GM20431 (cell line): Measurements from ENCODE around the gene CNEP1R1.

ENCODE experiments used
- in situ Hi-C: fragments of 300-500 bp; cut with MseI, MboI; formaldehyde crosslinking; loops from one replicate; pipeline ENCODE4 v1.15.0; 2020; ENCODE audit warnings: low sequenced_read_pairs; ENCODE audit not compliant: unreplicated experiment

The CNEP1R1 gene

GRCh38 chr16:50024684-50025536 is at the start of gene CNEP1R1:
CNEP1R1 (plus strand) TSS chr16:50025225; CDS start chr16:50025316, 91 bp downstream.
- in situ Hi-C loops: no loop called here

GRCh38 chr16:49977427-49977826 is 47.6 kb upstream of the CNEP1R1 start:
- in situ Hi-C loops: no loop called here

- in situ Hi-C loops: no loop called here
These were observed 46.3 kb upstream of the CNEP1R1 start for GRCh38 chr16:49978569-49979326.

GRCh38 chr16:49980166-49980565 is 44.9 kb upstream of the CNEP1R1 start:
- in situ Hi-C loops: no loop called here

GRCh38 chr16:49986351-49987124 is 38.5 kb upstream of the CNEP1R1 start:
- in situ Hi-C loops: no loop called here

- in situ Hi-C loops: no loop called here
These were observed 37.6 kb upstream of the CNEP1R1 start for GRCh38 chr16:49987381-49987780.

GRCh38 chr16:49992825-49993224 is 32.2 kb upstream of the CNEP1R1 start:
- in situ Hi-C loops: no loop called here

GRCh38 chr16:49993579-49993978 is 31.4 kb upstream of the CNEP1R1 start:
- in situ Hi-C loops: no loop called here

- in situ Hi-C loops: no loop called here
These were observed 31.0 kb upstream of the CNEP1R1 start for GRCh38 chr16:49994006-49994405.

GRCh38 chr16:49995720-49996119 is 29.3 kb upstream of the CNEP1R1 start:
- in situ Hi-C loops: no loop called here

- in situ Hi-C loops: no loop called here
These were observed 27.2 kb upstream of the CNEP1R1 start for GRCh38 chr16:49997721-49998251.

- in situ Hi-C loops: no loop called here
These were observed 26.0 kb upstream of the CNEP1R1 start for GRCh38 chr16:49998991-49999390.

GRCh38 chr16:50001144-50001543 is 23.9 kb upstream of the CNEP1R1 start:
- in situ Hi-C loops: no loop called here

GRCh38 chr16:50002190-50002589 is 22.8 kb upstream of the CNEP1R1 start:
- in situ Hi-C loops: no loop called here

- in situ Hi-C loops: no loop called here
These were observed 20.8 kb upstream of the CNEP1R1 start for GRCh38 chr16:50004239-50004638.

GRCh38 chr16:50006964-50007363 is 18.1 kb upstream of the CNEP1R1 start:
- in situ Hi-C loops: no loop called here

GRCh38 chr16:50007744-50008143 is 17.3 kb upstream of the CNEP1R1 start:
- in situ Hi-C loops: no loop called here

GRCh38 chr16:50010212-50010611 is 14.8 kb upstream of the CNEP1R1 start:
- in situ Hi-C loops: no loop called here

GRCh38 chr16:50011707-50012106 is 13.3 kb upstream of the CNEP1R1 start:
- in situ Hi-C loops: no loop called here

- in situ Hi-C loops: no loop called here
These were observed 12.8 kb upstream of the CNEP1R1 start for GRCh38 chr16:50012182-50012581.
